Measurements from ENCODE around the gene LPAR5. TPM values are rescaled to one million over a fixed set of nuclear protein-coding genes. Genes with fewer than 3 reads are reported as not detected.

LPAR5 gene
- total and polyA plus RNA-seq, 2 of the 8 experiments (the other 6 are each of a cell fraction or from before 2014, with no cell fraction given), result 0.22 to 0.24 TPM

- Histone ChIP-seq H2BK20ac (ENCODE audit: low read length) (no peak overlapping the region), H2BK12ac (ENCODE audit: low read depth, low read length) (no peak overlapping the region), H3K9ac (replicated peaks in 1 of 4; ENCODE audit: extremely low read depth in 1 of 4, low read depth in 3 of 4, low read length in 3 of 4) (no peak overlapping the region), H2BK5ac (ENCODE audit: low read depth, low read length) (no peak overlapping the region), H3K4me2 (ENCODE audit: insufficient read depth in 1 of 2, low read depth in 2 of 2, low read length in 2 of 2) (no peak overlapping the region), H3K23me2 (ENCODE audit: low read depth, low read length) (peaks cover 2% of the 10 kb centered on the region), H3K79me1 (ENCODE audit: low read depth, low read length) (no peaks in the 10 kb centered on the region), H3K23ac (ENCODE audit: insufficient read length) (no peak overlapping the region), H3K27me3 (replicated peaks in 1 of 4; ENCODE audit: control insufficient read depth in 3 of 4, extremely low read depth in 1 of 4, insufficient read depth in 3 of 4, low read length in 3 of 4) (no peaks in the 10 kb centered on the region), H3K4me3 (ENCODE audit: extremely low read depth in 1 of 4, insufficient read depth in 2 of 4, low read depth in 3 of 4, low read length in 4 of 4) (no peak overlapping the region), H2BK15ac (ENCODE audit: low read length) (no peak overlapping the region), H3K27ac (ENCODE audit: low read depth, low read length) (no peak overlapping the region), H3K36me3 (ENCODE audit: control insufficient read depth in 2 of 4, insufficient read depth in 4 of 4, low read length in 3 of 4) (peaks cover 23 to 57% (median 49%) of the 10 kb centered on the region in 4 experiments), H4K20me1 (replicated peaks in 1 of 2; ENCODE audit: control insufficient read depth in 1 of 2, insufficient read depth in 2 of 2, low read length in 2 of 2) (no peaks in the 10 kb centered on the region), H2BK120ac (replicated peaks; ENCODE audit: low read depth, low read length) (no peak overlapping the region), H3K9me3 (ENCODE audit: insufficient read depth in 2 of 2, low read depth in 1 of 2, low read length in 1 of 2) (no peaks in the 10 kb centered on the region), H3K14ac (ENCODE audit: insufficient read length) (no peak overlapping the region), H4K5ac (ENCODE audit: insufficient read length, low read depth, low read length) (no peak overlapping the region), H4K8ac (ENCODE audit: extremely low read depth, insufficient read depth, low read length) (no peak overlapping the region), H3K4ac (replicated peaks; ENCODE audit: insufficient read length, low read depth, low read length) (no peak overlapping the region), H2AK5ac (ENCODE audit: low read depth, low read length) (no peak overlapping the region), H3K4me1 (replicated peaks in 1 of 4; ENCODE audit: control insufficient read depth in 3 of 4, insufficient read depth in 4 of 4, low read length in 3 of 4) (no peaks in the 10 kb centered on the region), H2AFZ (ENCODE audit: low read length) (no peak overlapping the region), H4K91ac (replicated peaks; ENCODE audit: insufficient read length, low read length) (no peak overlapping the region), H3K18ac (ENCODE audit: extremely low read depth, low read length) (no peak overlapping the region), H3K79me2 (ENCODE audit: control insufficient read depth in 1 of 2, insufficient read depth in 2 of 2, low read length in 2 of 2) (no peaks in the 10 kb centered on the region), H3K56ac (replicated peaks; ENCODE audit: insufficient read length, low read depth, low read length) (no peak overlapping the region)
- no peak for DNase-seq (ENCODE audit: low read depth in 1 of 2, low spot score in 2 of 2)
- POLR2A ChIA-PET (ENCODE audit: partially characterized antibody), result interaction anchor here (0.6 to 5.9 kb wide), 4 partner anchors 19 to 55 kb away, joined by 3 to 72 read pairs (median 5); partner anchors contain the start of gene ZNF384
- WGBS, 2 experiments (ENCODE audit: extremely low coverage in 1 of 2, insufficient coverage in 1 of 2, insufficient read length in 1 of 2, insufficient replicate concordance in 2 of 2, low coverage in 1 of 2, low lambda C conversion rate in 2 of 2, missing lambda C conversion rate in 1 of 2), result 89 to 100% methylated on average over 1 to 8 of the region's 8 CpGs
- FAIRE-seq, result no peak
- CTCF ChIA-PET (ENCODE audit: partially characterized antibody), result interaction anchor here (1.0 to 11.6 kb wide), 14 partner anchors 10 to 157 kb away, joined by 3 to 125 read pairs (median 4); partner anchors contain the start of genes LPAR5 and ZNF384
- TF ChIP-seq KDM5A (IDR thresholded peaks at IDR 0.05; ENCODE audit: low read length) (no peak), RAD21 (IDR thresholded peaks at IDR 0.05 in 1 of 2, conservative IDR thresholded peaks at IDR 0.05 in 1 of 2; ENCODE audit: low read depth in 2 of 2, low read length in 2 of 2) (peak in 1 of 2 experiments; percentile 36; a peak in 2 of 4 replicates), CTCF (IDR thresholded peaks at IDR 0.05; ENCODE audit: control extremely low read depth in 1 of 3, insufficient read depth in 1 of 3, low read depth in 1 of 3, low read length in 3 of 3) (peak; percentile 11 to 36 (median 35); a peak in 3 of 4 replicates), CBX8 (IDR thresholded peaks at IDR 0.05; ENCODE audit: borderline replicate concordance, low read depth, low read length) (no peak), BCL11A (IDR thresholded peaks at IDR 0.05; ENCODE audit: low read depth in 2 of 2, low read length in 2 of 2) (no peak), TEAD4 (IDR thresholded peaks at IDR 0.05; ENCODE audit: low read depth, low read length) (no peak), SIN3A (conservative IDR thresholded peaks at IDR 0.05 in 1 of 2, IDR thresholded peaks at IDR 0.05 in 1 of 2; ENCODE audit: low read depth in 1 of 2, low read length in 2 of 2) (no peak), SIX5 (IDR thresholded peaks at IDR 0.05; ENCODE audit: low read depth, low read length) (no peak), HDAC2 (IDR thresholded peaks at IDR 0.05; ENCODE audit: borderline replicate concordance in 1 of 2, low read depth in 2 of 2, low read length in 2 of 2) (no peak)
Measured at GRCh38 chr12:6667559-6668210, 31.9 kb upstream of the LPAR5 start.

All from H1 (cell line).